ENCODE results near the gene ECHS1. TPM values are rescaled to one million over a fixed set of nuclear protein-coding genes. Genes with fewer than 3 reads are reported as not detected.
A peak's percentile ranks its signal among the peaks of the same experiment; 100 is the strongest.

ECHS1 gene
- total RNA-seq, 2 experiments from 2014 or later = 50.7 to 51.4 TPM

- Mint-ChIP-seq H3K27me3 (no peaks in the 10 kb centered on the region), H3K27ac (peak overlapping the region; percentile 92), H3K4me3 (peak overlapping the region; percentile 88), H3K9me3 (no peaks in the 10 kb centered on the region), H3K4me1 (ENCODE audit: low read depth) (peaks cover 53% of the 10 kb centered on the region), H3K36me3 (ENCODE audit: low read depth) (peaks cover 41% of the 10 kb centered on the region)
- POLR2A ChIA-PET = interaction anchor here (0.5 to 1.4 kb wide), 3 partner anchors 17 to 196 kb away, joined by 3 to 4 read pairs (median 4); no protein-coding TSS in a partner anchor
- CTCF ChIA-PET = interaction anchor here (1.3 kb wide), 1 partner anchor 65 kb away, joined by 3 read pairs; no protein-coding TSS in a partner anchor
- TF ChIP-seq, protein P1, sequence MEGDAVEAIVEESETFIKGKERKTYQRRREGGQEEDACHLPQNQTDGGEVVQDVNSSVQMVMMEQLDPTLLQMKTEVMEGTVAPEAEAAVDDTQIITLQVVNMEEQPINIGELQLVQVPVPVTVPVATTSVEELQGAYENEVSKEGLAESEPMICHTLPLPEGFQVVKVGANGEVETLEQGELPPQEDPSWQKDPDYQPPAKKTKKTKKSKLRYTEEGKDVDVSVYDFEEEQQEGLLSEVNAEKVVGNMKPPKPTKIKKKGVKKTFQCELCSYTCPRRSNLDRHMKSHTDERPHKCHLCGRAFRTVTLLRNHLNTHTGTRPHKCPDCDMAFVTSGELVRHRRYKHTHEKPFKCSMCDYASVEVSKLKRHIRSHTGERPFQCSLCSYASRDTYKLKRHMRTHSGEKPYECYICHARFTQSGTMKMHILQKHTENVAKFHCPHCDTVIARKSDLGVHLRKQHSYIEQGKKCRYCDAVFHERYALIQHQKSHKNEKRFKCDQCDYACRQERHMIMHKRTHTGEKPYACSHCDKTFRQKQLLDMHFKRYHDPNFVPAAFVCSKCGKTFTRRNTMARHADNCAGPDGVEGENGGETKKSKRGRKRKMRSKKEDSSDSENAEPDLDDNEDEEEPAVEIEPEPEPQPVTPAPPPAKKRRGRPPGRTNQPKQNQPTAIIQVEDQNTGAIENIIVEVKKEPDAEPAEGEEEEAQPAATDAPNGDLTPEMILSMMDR (IDR thresholded peaks at IDR 0.05) = no peak
- ATAC-seq (no peak), DNase-seq (no peak)
- intact Hi-C loops (cut with micrococcal nuclease) = loop anchor here (5.0 kb wide), 1 partner anchor 68 kb away; no protein-coding TSS in a partner anchor
Observed at GRCh38 chr10:133394801-133395221, 21.7 kb upstream of the ECHS1 start.

GRCh38 chr10:133394064-133394663, 21.0 kb upstream of the ECHS1 start, which contains the start of gene MTG1:
TSS of gene MTG1 (plus strand) at chr10:133394157. CDS start at chr10:133394221, 64 bp downstream.
- H3K9me3 Mint-ChIP-seq = no peaks in the 10 kb centered on the region
- H3K27ac Mint-ChIP-seq = peak within 1 kb of the TSS; percentile 92
- ATAC-seq (peak; percentile 74), DNase-seq (peak; percentile 92)
- H3K36me3 Mint-ChIP-seq (ENCODE audit: low read depth) = peaks cover 35% of the 10 kb centered on the region
- ChIA-PET CTCF (interaction anchor here (1.3 kb wide), 1 partner anchor 65 kb away, joined by 3 read pairs; no protein-coding TSS in a partner anchor), POLR2A (interaction anchor here (1.0 to 1.7 kb wide), 3 partner anchors 8 to 197 kb away, joined by 3 to 4 read pairs (median 4); no protein-coding TSS in a partner anchor)
- TF ChIP-seq, protein P1 (IDR thresholded peaks at IDR 0.05) = no peak
- intact Hi-C loops (cut with micrococcal nuclease) = loop anchor here (5.0 kb wide), 1 partner anchor 67 kb away; no protein-coding TSS in a partner anchor
- peaks cover 50% of the 10 kb centered on the region for H3K4me1 Mint-ChIP-seq (ENCODE audit: low read depth)
- H3K27me3 Mint-ChIP-seq = no peaks in the 10 kb centered on the region
- H3K4me3 Mint-ChIP-seq = peak within 1 kb of the TSS; percentile 88

DNA sequence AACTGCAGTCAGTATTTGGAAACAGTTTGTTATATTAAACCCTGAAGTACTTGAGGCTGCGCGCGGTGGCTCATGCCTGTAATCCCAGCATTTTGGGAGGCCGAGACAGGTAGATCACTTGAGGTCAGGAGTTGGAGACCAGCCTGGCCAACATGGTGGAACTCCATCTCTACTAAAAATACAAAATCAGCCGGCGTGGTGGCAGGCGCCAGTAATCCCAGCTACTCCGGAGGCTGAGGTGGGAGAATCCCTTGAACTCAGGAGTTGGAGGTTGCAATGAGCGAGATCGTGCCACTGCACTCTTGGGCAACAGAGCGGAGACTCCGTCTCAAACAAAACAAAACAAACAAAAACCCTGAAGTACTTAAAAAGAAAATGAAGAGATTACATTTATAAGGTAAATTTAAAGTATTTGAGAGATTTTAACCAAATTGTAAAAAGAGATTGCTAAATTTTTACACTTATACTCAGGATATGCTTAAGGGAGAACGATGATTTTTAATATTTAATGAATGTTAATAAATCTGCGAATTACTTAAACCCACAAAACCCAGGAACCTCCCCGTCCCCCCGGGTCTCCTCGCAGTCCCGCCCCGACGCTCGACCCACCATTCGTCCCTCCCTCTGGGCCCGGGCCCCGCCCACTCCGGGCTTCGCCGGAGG, 20.4 kb upstream of the ECHS1 start:
- peaks cover 54% of the 10 kb centered on the region for H3K4me1 Mint-ChIP-seq (ENCODE audit: low read depth)
- POLR2A ChIA-PET = interaction anchor here (1.4 to 1.7 kb wide), 2 partner anchors 9 to 15 kb away, joined by 4 read pairs; no protein-coding TSS in a partner anchor
- intact Hi-C loops (cut with micrococcal nuclease) = loop anchor here (5.0 kb wide), 1 partner anchor 66 kb away; no protein-coding TSS in a partner anchor
- TF ChIP-seq, protein P1 (IDR thresholded peaks at IDR 0.05) = no peak
- H3K4me3 Mint-ChIP-seq = peak overlapping the region; percentile 88
- H3K27ac Mint-ChIP-seq = peak overlapping the region; percentile 79
- no peaks in the 10 kb centered on the region for H3K27me3 Mint-ChIP-seq
- H3K36me3 Mint-ChIP-seq (ENCODE audit: low read depth) = peaks cover 30% of the 10 kb centered on the region
- CTCF ChIA-PET = interaction anchor here (1.3 kb wide), 1 partner anchor 64 kb away, joined by 3 read pairs; no protein-coding TSS in a partner anchor
- ATAC-seq = no peak
- no peak for DNase-seq
- no peaks in the 10 kb centered on the region for H3K9me3 Mint-ChIP-seq

DNA sequence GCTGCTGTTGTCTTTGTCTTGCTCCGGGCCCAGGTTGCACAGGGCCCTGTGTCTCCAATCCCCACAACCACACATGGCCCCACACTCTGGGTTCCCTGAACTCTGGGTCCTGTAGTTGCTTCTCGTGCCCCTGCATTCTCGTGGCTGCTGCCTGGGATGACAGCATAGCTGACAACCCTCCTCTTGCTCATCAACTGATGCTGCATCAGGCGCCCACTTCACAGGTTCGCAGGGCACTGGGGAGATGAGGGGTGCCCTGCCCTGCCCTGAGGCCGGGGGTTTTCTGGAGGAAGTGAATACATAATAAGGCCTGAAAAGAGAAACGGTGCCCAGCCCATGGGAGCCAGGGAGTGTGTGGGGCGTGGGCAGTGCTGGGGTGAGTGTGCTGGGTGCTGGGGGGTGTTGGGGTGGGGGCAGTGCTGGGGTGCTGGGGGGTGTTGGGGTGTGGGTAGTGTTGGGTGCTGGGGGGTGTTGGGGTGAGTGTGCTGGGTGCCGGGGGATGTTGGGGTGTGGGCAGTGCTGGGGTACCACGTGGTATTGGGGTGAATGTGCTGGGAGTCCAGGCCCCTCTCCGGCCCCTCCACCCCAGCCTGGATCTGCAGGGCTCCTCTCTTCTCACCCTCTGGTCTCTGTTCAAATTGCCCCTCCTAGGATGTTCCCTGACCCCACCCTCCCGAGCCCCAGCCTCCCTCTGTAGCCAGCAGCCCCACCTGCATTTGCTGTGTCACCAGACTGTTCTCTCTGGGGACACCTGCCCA, 18.8 kb upstream of the ECHS1 start:
- TF ChIP-seq, protein P1 (IDR thresholded peaks at IDR 0.05) = no peak
- CTCF ChIA-PET = interaction anchor here (1.0 to 4.5 kb wide), 5 partner anchors 9 to 128 kb away, joined by 3 to 37 read pairs (median 6); no protein-coding TSS in a partner anchor
- no peaks in the 10 kb centered on the region for H3K27me3 Mint-ChIP-seq
- peaks cover 55% of the 10 kb centered on the region for H3K4me1 Mint-ChIP-seq (ENCODE audit: low read depth)
- no peaks in the 10 kb centered on the region for H3K9me3 Mint-ChIP-seq
- H3K36me3 Mint-ChIP-seq (ENCODE audit: low read depth) = peaks cover 17% of the 10 kb centered on the region
- peak; percentile 78 for DNase-seq
- POLR2A ChIA-PET = interaction anchor here (1.2 to 2.9 kb wide), 5 partner anchors 10 to 35 kb away, joined by 3 to 20 read pairs (median 5); partner anchors contain the start of genes FUOM and PAOX
- intact Hi-C loops (cut with micrococcal nuclease) = loop anchor here (5.0 kb wide), 1 partner anchor 65 kb away; no protein-coding TSS in a partner anchor
- peak overlapping the region; percentile 97 for H3K27ac Mint-ChIP-seq
- H3K4me3 Mint-ChIP-seq = peak overlapping the region; percentile 8
- peak; percentile 29 for ATAC-seq

Measured in activated CD8-positive, alpha-beta T cell treated with anti-CD3 and anti-CD28 coated beads for 36 hours (primary cell).